Umbilical cord (tissue), 2 donors: ENCODE results near the gene GUCD1. TPM values are rescaled to one million over a fixed set of nuclear protein-coding genes. Genes with fewer than 3 reads are reported as not detected.

Experiments used
- DNase-seq: peaks from one replicate; pipeline ENCODE4 v3.0.0-alpha.2; 2015; ENCODE audit warnings: low spot score
- total RNA-seq: library from RNA; depleted of rRNA; stranded (reverse); fragments of >200 nt; gene quantifications from one replicate; pipeline ENCODE4 v1.2.3, GENCODE V29; 2014; ENCODE audit warnings: low replicate concordance; ENCODE audit not compliant: insufficient read depth

Gene GUCD1
- total RNA-seq, 1 donor from 2014 or later: 70.5 TPM

GRCh38 chr22:24590596-24591173, 35.7 kb upstream of the GUCD1 start:
- DNase-seq: no peak

- no peak for DNase-seq
These were observed 34.6 kb upstream of the GUCD1 start for GRCh38 chr22:24589518-24590030.

GRCh38 chr22:24588757-24589481, 34.0 kb upstream of the GUCD1 start:
- DNase-seq: no peak

GRCh38 chr22:24588381-24588756, 33.4 kb upstream of the GUCD1 start:
- DNase-seq: no peak

GRCh38 chr22:24587948-24588347, 33.0 kb upstream of the GUCD1 start:
- DNase-seq: no peak

GRCh38 chr22:24587251-24587650, 32.3 kb upstream of the GUCD1 start:
- DNase-seq: no peak

- DNase-seq: no peak
These were observed 31.1 kb upstream of the GUCD1 start for GRCh38 chr22:24585927-24586546.

GRCh38 chr22:24585461-24585860, 30.5 kb upstream of the GUCD1 start:
- DNase-seq: no peak

GRCh38 chr22:24584871-24585411, 30.0 kb upstream of the GUCD1 start:
- no peak for DNase-seq

GRCh38 chr22:24584166-24584790, 29.3 kb upstream of the GUCD1 start:
- no peak for DNase-seq

- DNase-seq: peak; percentile 57
These were observed 28.6 kb upstream of the GUCD1 start for GRCh38 chr22:24583221-24584165.

GRCh38 chr22:24582056-24582814, 27.3 kb upstream of the GUCD1 start:
- no peak for DNase-seq

- peak; percentile 80 for DNase-seq
These were observed 25.3 kb upstream of the GUCD1 start for GRCh38 chr22:24580276-24580675.

GRCh38 chr22:24579258-24579601, 24.3 kb upstream of the GUCD1 start:
- DNase-seq: peak; percentile 66

GRCh38 chr22:24578355-24579257, 23.7 kb upstream of the GUCD1 start:
- DNase-seq: peak; percentile 57

- DNase-seq: no peak
These were observed 21.8 kb upstream of the GUCD1 start for GRCh38 chr22:24576778-24577177.

GRCh38 chr22:24571266-24571665, 16.3 kb upstream of the GUCD1 start:
- no peak for DNase-seq

GRCh38 chr22:24567668-24568067, 12.7 kb upstream of the GUCD1 start:
- DNase-seq: no peak

GRCh38 chr22:24566899-24567511, 12.1 kb upstream of the GUCD1 start:
- DNase-seq: no peak
